NB4 (cell line): ENCODE results near the gene EEF1A1.

Experiments
- POLR2A ChIP-seq: IDR thresholded peaks from 2 replicates; pipeline ENCODE4 v1.6.1; 2011; ENCODE audit warnings: mild to moderate bottlenecking; ENCODE audit not compliant: insufficient read length; ENCODE audit errors: extremely low read depth
- TF ChIP-seq, protein P1 (sequence below): IDR thresholded peaks from one replicate; pipeline ENCODE4 v1.5.1; 2012; ENCODE audit warnings: low read depth, low read length

DNA sequence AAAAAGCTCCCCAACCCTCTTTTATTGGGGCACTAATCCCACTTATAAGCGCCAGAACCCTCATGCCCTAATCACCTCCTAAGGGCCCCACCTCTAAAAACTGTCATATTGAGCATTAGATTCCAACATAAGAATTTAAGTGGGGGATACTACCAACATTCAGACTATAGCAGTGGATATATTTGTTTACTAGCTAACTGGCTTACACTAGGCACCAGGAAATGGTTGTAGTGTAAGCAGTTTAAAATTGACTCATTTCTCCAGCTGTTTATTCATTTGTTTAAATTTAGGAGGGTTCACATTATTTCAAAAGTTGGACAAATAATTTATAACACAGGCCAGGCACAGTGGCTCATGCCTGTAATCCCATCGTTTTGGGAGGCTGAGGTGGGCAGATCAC is 36.4 kb downstream of the EEF1A1 start:
- TF ChIP-seq, protein P1, sequence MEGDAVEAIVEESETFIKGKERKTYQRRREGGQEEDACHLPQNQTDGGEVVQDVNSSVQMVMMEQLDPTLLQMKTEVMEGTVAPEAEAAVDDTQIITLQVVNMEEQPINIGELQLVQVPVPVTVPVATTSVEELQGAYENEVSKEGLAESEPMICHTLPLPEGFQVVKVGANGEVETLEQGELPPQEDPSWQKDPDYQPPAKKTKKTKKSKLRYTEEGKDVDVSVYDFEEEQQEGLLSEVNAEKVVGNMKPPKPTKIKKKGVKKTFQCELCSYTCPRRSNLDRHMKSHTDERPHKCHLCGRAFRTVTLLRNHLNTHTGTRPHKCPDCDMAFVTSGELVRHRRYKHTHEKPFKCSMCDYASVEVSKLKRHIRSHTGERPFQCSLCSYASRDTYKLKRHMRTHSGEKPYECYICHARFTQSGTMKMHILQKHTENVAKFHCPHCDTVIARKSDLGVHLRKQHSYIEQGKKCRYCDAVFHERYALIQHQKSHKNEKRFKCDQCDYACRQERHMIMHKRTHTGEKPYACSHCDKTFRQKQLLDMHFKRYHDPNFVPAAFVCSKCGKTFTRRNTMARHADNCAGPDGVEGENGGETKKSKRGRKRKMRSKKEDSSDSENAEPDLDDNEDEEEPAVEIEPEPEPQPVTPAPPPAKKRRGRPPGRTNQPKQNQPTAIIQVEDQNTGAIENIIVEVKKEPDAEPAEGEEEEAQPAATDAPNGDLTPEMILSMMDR = no peak
- no peak for TF ChIP-seq POLR2A
